Common myeloid progenitor, CD34-positive (primary cell): Measurements from ENCODE around the gene SLC35D3.

Experiments
- CTCF ChIA-PET: fragments of 350-600 bp; sonication (Branson Sonifier 250); formaldehyde crosslinking; loops from one replicate; lab custom pipeline; 2021; ENCODE audit warnings: antibody characterized with exemption; lab: Charles Lee
- POLR2A ChIA-PET: fragments of 350-600 bp; sonication (Branson Sonifier 250); formaldehyde crosslinking; loops from one replicate; lab custom pipeline; 2021; ENCODE audit warnings: antibody characterized with exemption; lab: Charles Lee
- DNase-seq, 3 donors: peaks; one replicate each; pipeline versions ENCODE4 v3.0.0 to v3.0.0-alpha.2; 2013
- H3K27ac ChIP-seq, 2 experiments: 1 replicate in 1 of 2; 2 replicates in 1 of 2; pipeline ENCODE4 v1.7.0; 2013; ENCODE audit warnings: inconsistent platforms in 2 of 2, low read length in 2 of 2, mild to moderate bottlenecking in 2 of 2, low read depth in 1 of 2, moderate library complexity in 1 of 2; ENCODE audit not compliant: severe bottlenecking in 2 of 2, insufficient read depth in 1 of 2, poor library complexity in 1 of 2
- H3K27me3 ChIP-seq, 5 experiments: replicated peaks in 2 of 5; 1 replicate in 3 of 5; 2 replicates in 2 of 5; pipeline versions ENCODE4 v1.6.1 to v1.7.0; 2013; ENCODE audit warnings: low read length in 4 of 5, mild to moderate bottlenecking in 2 of 5, moderate library complexity in 2 of 5, inconsistent platforms in 1 of 5; ENCODE audit not compliant: insufficient read depth in 5 of 5, control insufficient read depth in 4 of 5
- H3K36me3 ChIP-seq, 4 experiments: 1 replicate in 2 of 4; 2 replicates in 2 of 4; pipeline versions ENCODE4 v1.6.1 to v1.7.0; 2013; ENCODE audit warnings: low read length in 3 of 4, control low read depth in 1 of 4, mild to moderate bottlenecking in 1 of 4; ENCODE audit not compliant: control insufficient read depth in 4 of 4, insufficient read depth in 4 of 4
- H3K4me1 ChIP-seq, 4 experiments: 1 replicate in 3 of 4; 2 replicates in 1 of 4; pipeline versions ENCODE4 v1.6.1 to v1.7.1; 2013; ENCODE audit warnings: low read length in 3 of 4, mild to moderate bottlenecking in 3 of 4, control low read depth in 1 of 4, inconsistent platforms in 1 of 4, moderate library complexity in 1 of 4; ENCODE audit not compliant: control insufficient read depth in 4 of 4, insufficient read depth in 4 of 4; ENCODE audit errors: control extremely low read depth in 1 of 4
- H3K4me3 ChIP-seq, 7 experiments: 1 replicate in 4 of 7; 2 replicates in 3 of 7; pipeline versions ENCODE4 v1.5.1 to v1.7.0; 2013; ENCODE audit warnings: mild to moderate bottlenecking in 7 of 7, low read length in 6 of 7, moderate library complexity in 6 of 7, inconsistent platforms in 2 of 7, low read depth in 2 of 7, control low read depth in 1 of 7; ENCODE audit not compliant: insufficient read depth in 4 of 7, control insufficient read depth in 1 of 7; ENCODE audit errors: extremely low read depth in 1 of 7
- H3K9me3 ChIP-seq, 5 experiments: 1 replicate in 4 of 5; 2 replicates in 1 of 5; pipeline versions ENCODE4 v1.6.1 to v1.7.1; 2013; ENCODE audit warnings: low read length in 4 of 5, mild to moderate bottlenecking in 2 of 5, inconsistent platforms in 1 of 5, low read depth in 1 of 5, moderate library complexity in 1 of 5; ENCODE audit not compliant: control insufficient read depth in 4 of 5, insufficient read depth in 2 of 5; ENCODE audit errors: control extremely low read depth in 1 of 5
- WGBS: methylation state at CpG from one replicate; pipeline ENCODE4 v1.1.5; 2013; ENCODE audit not compliant: insufficient coverage; 5-methylcytosine and 5-hydroxymethylcytosine counted together

SLC35D3 gene

DNA sequence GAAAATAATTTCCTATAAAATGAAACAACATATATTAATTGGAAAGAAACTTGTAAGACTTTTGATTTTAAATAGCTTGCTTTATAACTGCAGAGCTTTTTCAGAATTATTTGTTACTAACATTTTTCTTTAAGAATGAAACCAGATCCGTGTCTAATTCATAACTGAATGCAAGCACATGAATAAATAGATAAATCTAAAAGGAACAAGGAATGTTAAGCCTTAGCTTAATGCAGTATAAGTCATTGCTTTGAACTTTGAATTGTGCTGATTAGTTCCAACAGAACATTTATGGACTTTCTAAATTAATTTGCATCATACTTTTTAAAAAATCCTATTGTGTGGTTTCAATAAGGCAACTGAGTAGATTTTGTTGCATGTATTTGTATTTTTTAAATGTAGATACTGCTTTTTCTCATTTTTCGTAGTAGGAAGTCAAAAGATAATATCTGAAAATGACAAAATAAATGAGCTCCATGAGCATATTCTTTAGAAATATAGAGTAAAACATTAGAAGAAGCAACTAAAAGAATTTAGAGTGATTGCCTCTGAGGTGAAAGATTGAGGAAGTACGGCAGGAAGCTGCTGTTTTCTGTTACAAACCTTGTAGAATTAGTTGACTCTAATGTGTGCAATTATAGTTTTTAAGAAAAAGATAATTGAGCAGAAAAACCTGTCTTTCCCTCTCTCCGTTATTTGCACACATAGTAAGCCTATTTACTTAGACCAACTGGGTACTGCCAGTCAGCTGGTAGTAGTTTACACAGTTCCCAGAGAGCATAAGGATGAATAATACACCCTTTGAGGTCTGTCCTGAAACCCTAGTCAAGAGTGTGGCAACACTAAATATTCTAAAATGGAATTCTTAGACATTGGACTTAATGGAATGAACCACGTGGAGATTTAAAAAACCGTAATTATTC is 32.6 kb upstream of the SLC35D3 start:
- DNase-seq, result peak in 2 of 3 donors; percentile 52 to 69

DNA sequence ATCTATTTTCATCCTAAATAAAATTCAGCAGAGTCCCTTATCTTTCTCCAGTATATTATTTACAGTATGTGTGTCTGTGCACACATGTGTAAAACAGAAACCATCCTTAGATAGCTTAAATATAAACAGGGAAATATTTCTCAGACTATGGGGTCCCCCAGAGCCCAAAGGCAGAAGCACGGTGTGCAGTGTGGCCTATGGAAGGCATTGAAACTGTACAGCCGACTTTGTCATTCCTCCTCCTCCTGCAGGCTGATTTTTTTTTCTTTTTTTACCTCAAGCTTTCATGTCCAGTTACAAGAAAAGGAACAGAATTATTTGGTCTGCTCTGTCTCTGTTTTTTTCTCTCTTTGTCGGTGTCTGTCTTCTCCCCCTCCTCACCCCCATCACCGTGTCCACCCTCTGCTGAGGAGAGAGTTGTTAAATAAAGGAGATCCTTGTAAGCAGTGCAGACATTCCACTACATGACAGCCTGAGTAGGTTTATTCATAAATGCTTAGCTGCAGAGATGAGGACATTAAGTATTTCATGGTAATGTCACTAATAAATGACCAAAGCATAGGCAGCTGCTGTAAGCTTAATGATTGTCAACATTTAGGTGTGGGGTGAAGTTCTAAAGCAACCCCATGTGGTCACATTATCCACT is 31.8 kb upstream of the SLC35D3 start:
- 44% methylated on average over 2 of the region's 4 CpGs for WGBS
- ChIA-PET POLR2A (no interaction called here), CTCF (interaction anchor here (0.7 to 1.5 kb wide), 5 partner anchors 29 to 343 kb away, joined by 3 to 4 read pairs (median 3); no protein-coding TSS in a partner anchor)

More for the DNA sequence above, 32.6 kb upstream of the SLC35D3 start:
- WGBS, result 0% methylated on average over 2 of the region's 6 CpGs
- Histone ChIP-seq H3K27ac (peak overlapping the region in 1 of 2 experiments; percentile 41), H3K9me3 (no peaks in the 10 kb centered on the region), H3K4me1 (peaks cover 0 to 29% (median 19%) of the 10 kb centered on the region in 4 experiments), H3K27me3 (no peaks in the 10 kb centered on the region), H3K36me3 (peaks cover 0 to 8% (median 0%) of the 10 kb centered on the region in 4 experiments), H3K4me3 (peak overlapping the region in 4 of 7 experiments; percentile 20 to 47 (median 38))
- ChIA-PET CTCF (interaction anchor here (0.6 to 1.5 kb wide), 4 partner anchors 44 to 918 kb away, joined by 3 to 4 read pairs (median 3); no protein-coding TSS in a partner anchor), POLR2A (interaction anchor here (0.6 kb wide), 1 partner anchor 142 kb away, joined by 4 read pairs; no protein-coding TSS in a partner anchor)

DNA sequence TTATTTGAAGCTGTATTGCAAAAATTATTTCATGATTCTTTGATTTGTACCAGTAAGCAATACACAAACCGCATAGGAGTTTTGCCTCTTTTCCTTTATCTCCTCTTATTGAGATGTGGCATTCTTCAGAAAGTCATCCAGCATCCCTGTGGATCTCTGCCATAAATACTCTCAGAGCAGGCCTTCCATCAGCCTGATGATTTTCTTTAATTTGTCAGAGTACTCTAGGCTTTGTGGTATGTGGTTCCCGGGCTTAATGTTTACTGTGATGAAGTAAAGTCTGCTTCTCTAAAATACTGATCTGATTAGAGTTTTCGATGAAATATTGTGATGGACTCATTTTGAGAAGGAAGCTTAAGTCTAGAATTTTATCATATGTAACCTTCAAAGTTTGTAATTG is 31.1 kb upstream of the SLC35D3 start:
- 72% methylated on average over 2 of the region's 3 CpGs for WGBS

More for the DNA sequence above, 31.8 kb upstream of the SLC35D3 start:
- Histone ChIP-seq H3K27me3 (no peaks in the 10 kb centered on the region), H3K27ac (peak overlapping the region in 1 of 2 experiments; percentile 41), H3K36me3 (peaks cover 0 to 8% (median 0%) of the 10 kb centered on the region in 4 experiments), H3K4me3 (peak overlapping the region in 3 of 7 experiments; percentile 2 to 47 (median 40)), H3K4me1 (peaks cover 0 to 29% (median 19%) of the 10 kb centered on the region in 4 experiments), H3K9me3 (no peaks in the 10 kb centered on the region)
- peak in 2 of 3 donors; percentile 51 to 56 for DNase-seq

DNA sequence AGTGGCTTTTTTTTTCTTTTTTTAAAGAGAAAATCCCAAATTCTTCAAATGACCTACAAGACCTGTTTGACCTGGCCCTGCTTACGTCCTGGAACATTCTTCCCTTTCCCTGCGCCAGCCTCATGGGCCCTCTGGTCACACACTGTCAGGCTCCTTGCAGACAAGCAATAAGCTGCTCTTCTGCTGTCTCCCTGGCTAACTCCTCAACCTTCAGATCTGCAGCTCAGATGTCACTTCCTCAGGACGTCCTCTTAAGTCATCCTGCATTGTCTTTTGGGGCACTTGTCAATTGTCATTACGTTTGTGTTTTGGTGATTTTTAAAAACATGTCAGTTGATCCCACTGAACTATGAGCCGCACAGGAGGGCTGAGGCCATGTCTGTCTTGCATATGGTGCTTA is 28.9 kb upstream of the SLC35D3 start:
- no peak overlapping the region for H3K4me3 ChIP-seq
- no peak overlapping the region for H3K27ac ChIP-seq
- peaks cover 0 to 25% (median 19%) of the 10 kb centered on the region in 4 experiments for H3K4me1 ChIP-seq
- POLR2A ChIA-PET, result no interaction called here
- no peaks in the 10 kb centered on the region for H3K27me3 ChIP-seq
- WGBS, result 78% methylated on average over 4 of the region's 5 CpGs
- CTCF ChIA-PET, result interaction anchor here (0.8 kb wide), 1 partner anchor 32 kb away, joined by 3 read pairs; no protein-coding TSS in a partner anchor
- H3K9me3 ChIP-seq, result no peaks in the 10 kb centered on the region
- no peak for DNase-seq
- peaks cover 0 to 3% (median 2%) of the 10 kb centered on the region in 4 experiments for H3K36me3 ChIP-seq

More for the DNA sequence above, 31.1 kb upstream of the SLC35D3 start:
- CTCF ChIA-PET, result interaction anchor here (1.3 to 1.5 kb wide), 3 partner anchors 45 to 247 kb away, joined by 3 to 4 read pairs (median 3); no protein-coding TSS in a partner anchor
- no peaks in the 10 kb centered on the region for H3K9me3 ChIP-seq
- no peaks in the 10 kb centered on the region for H3K27me3 ChIP-seq
- POLR2A ChIA-PET, result no interaction called here
- H3K4me1 ChIP-seq, result peaks cover 0 to 29% (median 19%) of the 10 kb centered on the region in 4 experiments
- H3K27ac ChIP-seq, result no peak overlapping the region
- no peak overlapping the region for H3K4me3 ChIP-seq
- peak in 2 of 3 donors; percentile 37 to 46 for DNase-seq
- peaks cover 0 to 3% (median 0%) of the 10 kb centered on the region in 4 experiments for H3K36me3 ChIP-seq

DNA sequence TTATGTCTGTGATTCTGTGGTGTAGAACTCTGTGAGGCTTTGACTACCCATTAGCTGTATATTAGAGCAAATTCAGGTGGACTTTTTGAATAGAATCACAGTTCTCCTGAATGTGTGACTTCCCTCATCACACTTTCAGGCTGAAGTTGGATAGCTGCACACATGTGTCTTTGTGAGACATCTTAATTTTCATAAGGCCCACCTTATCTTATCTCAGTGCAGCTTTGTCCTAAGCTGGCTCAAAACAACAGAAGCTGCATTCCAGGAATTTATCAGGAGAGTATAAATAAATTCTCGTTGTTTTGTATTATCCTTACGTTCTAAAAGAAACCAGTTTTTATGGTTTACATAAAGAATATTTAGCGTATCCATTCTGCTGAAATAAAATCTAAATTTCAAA is 26.2 kb upstream of the SLC35D3 start:
- POLR2A ChIA-PET, result no interaction called here

DNA sequence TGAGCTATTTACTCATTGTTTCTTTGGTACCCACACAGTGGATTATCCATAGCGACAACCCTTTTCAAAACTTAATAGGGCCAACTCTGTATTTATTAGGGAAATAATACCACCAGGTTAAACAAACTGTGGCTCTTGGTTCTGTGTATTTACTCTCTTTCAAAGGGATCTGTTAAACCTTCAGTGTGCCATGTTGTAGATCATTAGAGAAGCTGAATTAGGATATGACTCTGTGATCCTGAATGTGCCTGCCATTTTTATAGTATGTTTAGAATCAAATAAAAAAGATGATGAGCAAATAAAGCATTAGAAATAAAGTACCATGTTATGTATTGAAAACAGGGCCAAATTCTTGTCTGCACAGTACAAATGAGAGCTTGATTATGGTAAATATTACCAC is 25.0 kb upstream of the SLC35D3 start:
- no peak for DNase-seq
- no CpG with 5 or more reads among the region's 1 CpG for WGBS
- H3K27me3 ChIP-seq, result no peaks in the 10 kb centered on the region
- H3K4me1 ChIP-seq, result peaks cover 0 to 8% (median 2%) of the 10 kb centered on the region in 4 experiments
- no peak overlapping the region for H3K27ac ChIP-seq
- POLR2A ChIA-PET, result no interaction called here
- H3K36me3 ChIP-seq, result peaks cover 0 to 21% (median 9%) of the 10 kb centered on the region in 4 experiments
- no peaks in the 10 kb centered on the region for H3K9me3 ChIP-seq
- H3K4me3 ChIP-seq, result no peak overlapping the region
- CTCF ChIA-PET, result interaction anchor here (1.1 to 1.3 kb wide), 2 partner anchors 9 to 29 kb away, joined by 3 read pairs; no protein-coding TSS in a partner anchor

More for the DNA sequence above, 26.2 kb upstream of the SLC35D3 start:
- Histone ChIP-seq H3K4me1 (peaks cover 0 to 7% (median 4%) of the 10 kb centered on the region in 4 experiments), H3K4me3 (no peak overlapping the region), H3K36me3 (peaks cover 0 to 12% (median 9%) of the 10 kb centered on the region in 4 experiments), H3K9me3 (no peaks in the 10 kb centered on the region), H3K27ac (no peak overlapping the region), H3K27me3 (no peaks in the 10 kb centered on the region)
- CTCF ChIA-PET, result interaction anchor here (1.2 to 1.8 kb wide), 3 partner anchors 8 to 253 kb away, joined by 3 to 5 read pairs (median 3); no protein-coding TSS in a partner anchor
- DNase-seq, result no peak
- no CpG with 5 or more reads among the region's 3 CpGs for WGBS
